Stimulated activated CD8-positive, alpha-beta memory T cell treated with anti-CD3 and anti-CD28 coated beads, Interleukin-4, amount 100 ng/mL, for 24 hours (primary cell): Measurements from ENCODE around the gene GSTCD.
"Not testable (repeated sequence)": the region's sequence is repeated elsewhere in the genome, so short reads cannot be mapped to it uniquely, and the experiment has no call there.

Experiments
- DNase-seq: peaks from one replicate; pipeline ENCODE4 v3.0.0-alpha.2; 2020; ENCODE audit warnings: low read depth

Gene GSTCD

GRCh38 chr4:105807496-105807895, 98.9 kb downstream of the GSTCD start:
- no peak for DNase-seq

- DNase-seq = no peak
These were observed 99.6 kb downstream of the GSTCD start for GRCh38 chr4:105808030-105808749.

DNA sequence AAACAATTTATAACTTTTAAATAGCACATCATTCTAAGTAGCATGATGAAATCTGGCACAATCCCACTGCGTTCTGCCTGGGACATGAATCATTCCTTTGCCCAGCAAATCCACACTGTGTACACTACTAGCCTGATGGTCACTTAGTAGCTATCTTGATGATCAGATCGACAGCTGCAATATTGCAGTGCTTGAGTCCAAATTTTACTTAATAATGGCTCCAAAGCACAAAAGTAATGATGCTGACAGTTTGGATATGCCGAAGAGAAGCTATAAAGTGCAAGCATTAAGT, 100.1 kb downstream of the GSTCD start:
- DNase-seq = no peak

DNA sequence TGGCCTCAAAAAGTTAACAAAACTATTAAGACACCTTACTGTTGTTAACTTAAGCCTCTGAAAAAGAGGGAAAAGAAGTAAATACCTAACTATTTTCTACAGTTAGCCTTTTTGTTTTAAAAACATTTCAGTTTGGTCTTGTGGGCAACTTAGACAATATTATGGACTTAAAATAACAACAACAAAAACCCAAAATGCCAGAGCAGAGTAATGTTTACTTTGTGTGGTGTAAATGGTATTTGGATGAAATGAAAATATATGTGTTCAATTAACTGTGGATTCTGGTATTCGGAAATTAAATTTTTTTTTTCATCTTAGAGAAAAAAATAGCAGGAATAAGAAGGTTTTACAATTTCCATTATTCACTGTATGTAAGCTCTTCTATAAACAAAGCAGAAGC, 107.1 kb downstream of the GSTCD start:
- DNase-seq = no peak

- no peak for DNase-seq
These were observed 113.5 kb downstream of the GSTCD start for GRCh38 chr4:105822061-105822460.

DNA sequence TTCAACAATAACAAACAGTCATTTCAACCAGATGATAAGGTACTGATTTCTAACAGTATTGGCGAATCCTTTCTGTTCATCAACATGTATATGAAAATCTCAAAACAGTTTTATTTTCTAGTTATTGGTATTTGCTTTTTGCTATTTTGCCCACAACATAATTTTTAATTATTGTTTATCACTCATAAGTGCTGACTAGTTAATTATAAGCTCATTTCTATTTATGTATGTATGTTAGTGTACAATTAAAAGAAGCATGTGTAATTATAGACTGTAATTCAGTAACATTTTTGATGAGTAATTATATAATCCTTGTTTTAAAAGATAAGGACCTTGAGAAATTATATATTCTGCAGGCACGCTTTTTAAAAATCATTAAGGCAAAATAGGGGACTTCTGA, 119.5 kb downstream of the GSTCD start:
- DNase-seq = no peak

- no peak for DNase-seq
These were observed 122.6 kb downstream of the GSTCD start for GRCh38 chr4:105831189-105831588.

GRCh38 chr4:105835177-105835576, 126.6 kb downstream of the GSTCD start:
- DNase-seq = no peak

DNA sequence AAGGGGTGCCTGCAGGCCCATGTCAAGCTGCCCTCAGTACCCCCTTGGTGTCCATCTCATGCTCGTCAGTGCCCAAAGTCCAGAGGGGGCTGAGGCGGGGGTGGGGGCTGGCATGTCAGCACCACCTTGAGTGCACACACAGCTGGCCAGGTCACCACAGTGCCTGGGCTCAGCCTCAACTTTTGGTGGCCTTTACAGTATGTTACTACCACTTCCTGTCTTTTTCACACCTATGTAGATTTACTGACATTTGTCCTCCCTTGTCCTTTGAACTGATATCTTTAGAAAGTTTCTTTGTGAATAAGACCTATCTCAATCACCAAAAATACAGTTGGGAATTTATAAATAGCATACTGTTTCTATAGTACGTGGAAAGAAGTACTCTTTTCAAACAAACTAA, 128.0 kb downstream of the GSTCD start:
- no peak for DNase-seq

- DNase-seq = no peak
These were observed 128.5 kb downstream of the GSTCD start for GRCh38 chr4:105837037-105837436.

- no peak for DNase-seq
These were observed 129.5 kb downstream of the GSTCD start for GRCh38 chr4:105838082-105838481.

- no peak for DNase-seq
These were observed 132.0 kb downstream of the GSTCD start for GRCh38 chr4:105840426-105841174.

DNA sequence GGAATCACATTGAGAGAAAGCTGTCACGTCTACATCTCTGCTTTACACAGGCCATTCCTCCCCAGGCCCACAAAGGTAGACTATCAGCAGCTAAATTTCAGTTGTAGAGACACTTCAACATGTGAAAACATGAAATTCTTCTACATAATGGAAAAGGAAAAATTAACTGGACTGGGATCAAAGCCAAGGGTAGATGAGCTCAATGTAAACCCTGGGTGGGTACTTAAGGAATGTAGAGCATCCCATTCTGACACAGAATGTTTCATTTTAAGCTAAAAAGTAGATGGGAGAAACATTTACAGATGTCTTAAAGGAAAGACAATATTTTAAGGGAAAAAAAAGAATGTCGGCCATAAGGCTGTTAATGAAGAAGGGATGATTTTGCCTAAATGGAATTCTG, 135.4 kb downstream of the GSTCD start:
- DNase-seq = no peak

GRCh38 chr4:105845559-105845958, 137.0 kb downstream of the GSTCD start:
- no peak for DNase-seq

DNA sequence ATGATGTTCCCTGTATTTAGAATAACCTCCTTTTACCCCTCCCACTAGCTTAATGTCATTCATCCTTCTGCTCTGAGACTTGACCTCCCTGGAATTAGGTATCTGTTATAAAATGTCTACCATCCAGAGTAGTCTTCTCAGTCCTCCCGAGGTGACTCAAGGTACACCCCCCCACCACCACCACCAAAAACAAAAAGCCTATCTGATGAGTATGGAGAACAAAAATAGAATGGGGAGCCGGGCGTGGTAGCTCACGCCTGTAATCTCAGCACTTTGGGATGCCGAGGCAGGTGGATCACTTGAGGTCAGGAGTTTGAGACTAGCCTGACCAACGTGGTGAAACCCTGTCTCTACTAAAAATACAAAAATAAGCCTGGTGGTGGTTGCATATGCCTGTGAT, 139.8 kb downstream of the GSTCD start:
- not testable (repeated sequence) for DNase-seq

- no peak for DNase-seq
These were observed 142.6 kb downstream of the GSTCD start for GRCh38 chr4:105851196-105851595.

GRCh38 chr4:105852230-105852629, 143.6 kb downstream of the GSTCD start:
- not testable (repeated sequence) for DNase-seq

- DNase-seq = no peak
These were observed 150.0 kb downstream of the GSTCD start for GRCh38 chr4:105858466-105859040.

DNA sequence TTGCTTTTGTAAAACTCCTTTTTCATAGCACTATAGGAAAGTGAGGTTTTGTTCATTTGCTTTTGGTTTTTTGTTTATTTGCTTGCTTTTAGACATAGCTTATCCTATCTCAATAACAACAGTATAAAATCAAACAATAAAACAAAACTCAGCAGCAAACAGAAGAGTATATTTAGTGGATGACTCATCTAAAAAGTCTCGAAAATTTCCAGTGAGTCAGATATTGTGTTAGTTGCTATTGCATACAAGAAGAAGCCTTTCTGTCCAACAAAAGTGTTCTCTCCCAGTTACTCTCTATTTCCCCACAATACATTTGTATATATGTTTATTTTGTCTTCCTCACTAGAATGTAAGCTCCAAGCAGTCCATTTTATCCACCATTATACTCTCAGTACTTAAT, 150.6 kb downstream of the GSTCD start:
- no peak for DNase-seq

DNA sequence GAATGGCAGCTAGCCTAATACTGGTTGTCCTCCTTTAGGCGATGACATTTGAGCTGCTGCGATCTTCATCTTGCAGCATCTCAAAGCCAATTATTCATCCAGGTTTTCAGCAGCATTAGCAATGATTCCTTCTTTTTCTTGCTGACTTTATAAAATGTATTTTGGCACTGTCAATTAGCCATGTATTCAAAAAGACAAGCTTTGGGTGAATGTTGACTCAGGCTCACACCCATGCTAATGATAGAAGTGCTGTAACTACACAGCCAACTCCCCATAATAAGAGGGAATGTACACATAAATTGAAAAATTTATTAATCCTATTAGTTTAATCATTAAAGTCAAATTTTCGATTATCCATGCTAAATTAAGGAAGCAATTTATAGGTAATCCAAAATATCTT, 162.4 kb downstream of the GSTCD start:
- DNase-seq = no peak

DNA sequence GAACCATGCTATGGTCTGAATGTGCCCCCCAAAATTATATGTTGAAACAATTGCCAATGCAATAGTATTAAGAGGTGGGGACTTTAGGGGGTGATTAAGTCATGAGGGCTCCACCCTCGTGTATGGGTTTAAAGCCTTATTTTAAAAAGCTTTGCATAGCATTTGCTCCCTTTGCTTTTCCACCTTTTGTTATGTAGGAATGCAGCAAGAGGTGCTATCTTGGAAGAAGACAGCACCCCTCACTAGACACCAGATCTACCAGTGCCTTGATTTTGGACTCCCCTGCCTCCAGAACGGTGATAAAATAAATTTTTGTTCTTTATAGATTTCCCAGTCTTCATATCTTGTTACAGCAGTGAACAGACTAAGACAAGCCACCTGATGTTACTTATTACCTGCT, 163.4 kb downstream of the GSTCD start:
- no peak for DNase-seq

DNA sequence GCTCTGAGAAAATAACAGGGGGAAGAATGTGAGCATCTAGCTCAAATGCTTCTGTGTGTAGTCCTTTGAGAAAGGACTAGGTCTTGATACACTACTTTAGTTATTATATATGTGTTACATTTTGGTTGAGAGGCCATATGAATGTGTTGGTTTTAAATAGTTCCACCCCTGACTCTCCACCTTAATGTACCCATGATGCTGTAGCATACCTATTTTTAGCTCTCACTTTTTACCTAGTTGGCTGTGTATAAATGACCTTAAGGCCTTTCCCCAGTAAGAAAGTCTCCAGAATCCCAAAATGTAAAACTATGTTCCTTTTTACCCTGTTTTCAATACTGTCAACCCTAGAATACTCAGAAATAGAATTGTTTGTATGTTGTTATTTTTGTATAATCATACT, 166.6 kb downstream of the GSTCD start:
- DNase-seq = no peak

DNA sequence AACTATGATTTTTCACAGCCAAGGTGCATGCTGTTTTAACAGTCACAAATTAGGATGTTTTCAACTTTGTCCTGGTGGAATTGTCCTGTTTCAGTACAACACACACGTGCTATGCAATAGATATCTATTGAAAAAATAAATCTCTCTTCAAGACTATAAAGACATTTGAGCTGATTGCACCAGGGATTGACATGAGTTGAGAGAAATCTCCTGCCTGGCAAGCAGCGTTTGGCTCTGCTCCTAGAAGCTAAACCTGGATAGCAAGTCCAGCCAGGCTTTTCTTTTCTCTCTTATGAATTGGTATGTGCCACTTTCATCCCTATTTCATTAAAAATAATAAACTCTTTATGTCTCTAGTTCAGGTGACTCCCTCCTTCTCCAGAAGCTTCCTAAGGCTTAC, 170.1 kb downstream of the GSTCD start:
- no peak for DNase-seq

DNA sequence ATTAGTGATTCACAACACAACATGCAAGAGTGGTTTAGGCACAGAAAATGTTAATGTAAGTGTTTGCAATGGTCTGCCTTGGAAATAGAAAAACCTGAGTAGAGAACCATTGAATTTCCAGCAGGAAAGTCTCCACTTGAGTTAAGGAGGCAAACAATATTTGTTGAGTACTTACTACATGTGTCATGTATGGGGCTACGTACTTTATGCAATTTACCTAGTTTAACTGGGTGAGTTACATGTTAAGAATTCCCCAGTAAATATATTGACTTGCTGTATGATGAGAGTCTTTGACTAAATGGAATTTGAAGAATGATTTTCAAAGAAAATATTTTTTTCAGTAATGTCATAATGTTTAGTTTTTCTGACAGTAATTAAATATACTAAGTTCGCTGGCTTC, 178.9 kb downstream of the GSTCD start:
- DNase-seq = no peak
